Body of pancreas (tissue), 4 donors: Measurements from ENCODE around the gene LY6G6D. TPM values are rescaled to one million over a fixed set of nuclear protein-coding genes. Genes with fewer than 3 reads are reported as not detected.

Source experiments
- ATAC-seq: fragments of 150-250 bp; one replicate; pipeline ENCODE4 v1.9.1; 2016
- DNase-seq, 4 donors: peaks; one replicate each; pipeline ENCODE4 v3.0.0-alpha.2; 2019
- H3K27ac ChIP-seq, 4 donors: fragments of 200-600 bp; sonication (generic); 1 replicate in 3 of 4; 2 replicates in 1 of 4; pipeline versions ENCODE4 v1.5.1 to v1.6.1; 2016 to 2019; ENCODE audit warnings: mild to moderate bottlenecking in 1 of 4, mixed read lengths in 1 of 4, moderate library complexity in 1 of 4
- H3K27me3 ChIP-seq, 2 donors: fragments of 200-600 bp; sonication (generic); one replicate each; pipeline ENCODE4 v1.6.0; 2016; ENCODE audit warnings: mild to moderate bottlenecking in 1 of 2
- H3K36me3 ChIP-seq, 2 donors: fragments of 200-600 bp; sonication (generic); replicated peaks in 1 of 2; 2 replicates each; pipeline ENCODE4 v1.5.1; 2016; ENCODE audit warnings: low read depth in 2 of 2; ENCODE audit not compliant: insufficient read depth in 1 of 2
- H3K4me1 ChIP-seq: fragments of 200-600 bp; sonication (generic); one replicate; pipeline ENCODE4 v1.6.0; 2016
- H3K4me3 ChIP-seq, 2 donors: fragments of 200-600 bp; sonication (generic); 1 replicate in 1 of 2; 2 replicates in 1 of 2; pipeline ENCODE4 v1.5.1; 2016 to 2019
- H3K9me3 ChIP-seq, 3 donors: fragments of 200-600 bp; sonication (generic); 1 replicate in 2 of 3; 2 replicates in 1 of 3; pipeline ENCODE4 v1.5.1; 2016
- POLR2A ChIP-seq, 3 donors: fragments of 450-650 bp; IDR thresholded peaks; one replicate each; pipeline ENCODE4 v1.6.1; 2016; ENCODE audit warnings: antibody characterized with exemption in 3 of 3, mild to moderate bottlenecking in 2 of 3
- WGBS, 2 donors: methylation state at CpG; one replicate each; pipeline ENCODE4 v1.1.5; 2017; 5-methylcytosine and 5-hydroxymethylcytosine counted together
- intact Hi-C: fragments of 100-400 bp; cut with DNase I; formaldehyde crosslinking; loops from one replicate; pipeline ENCODE4 v1.15.1; 2023
- total RNA-seq, 2 donors: library from RNA; depleted of rRNA; stranded (reverse); fragments of >200 nt; gene quantifications; one replicate each; pipeline ENCODE4 v1.1.0, GENCODE V29; 2016
- TF ChIP-seq, protein P1 (sequence below), 7 experiments: fragments of 450-650 bp in 4 of 7; fragments of 200-600 bp in 3 of 7; sonication (generic) in 3 of 7; IDR thresholded peaks; one replicate each; pipeline ENCODE4 v1.5.1; 2016 to 2019; ENCODE audit warnings: antibody characterized with exemption in 7 of 7

LY6G6D gene
- total RNA-seq, 2 donors from 2014 or later, result not detected

DNA sequence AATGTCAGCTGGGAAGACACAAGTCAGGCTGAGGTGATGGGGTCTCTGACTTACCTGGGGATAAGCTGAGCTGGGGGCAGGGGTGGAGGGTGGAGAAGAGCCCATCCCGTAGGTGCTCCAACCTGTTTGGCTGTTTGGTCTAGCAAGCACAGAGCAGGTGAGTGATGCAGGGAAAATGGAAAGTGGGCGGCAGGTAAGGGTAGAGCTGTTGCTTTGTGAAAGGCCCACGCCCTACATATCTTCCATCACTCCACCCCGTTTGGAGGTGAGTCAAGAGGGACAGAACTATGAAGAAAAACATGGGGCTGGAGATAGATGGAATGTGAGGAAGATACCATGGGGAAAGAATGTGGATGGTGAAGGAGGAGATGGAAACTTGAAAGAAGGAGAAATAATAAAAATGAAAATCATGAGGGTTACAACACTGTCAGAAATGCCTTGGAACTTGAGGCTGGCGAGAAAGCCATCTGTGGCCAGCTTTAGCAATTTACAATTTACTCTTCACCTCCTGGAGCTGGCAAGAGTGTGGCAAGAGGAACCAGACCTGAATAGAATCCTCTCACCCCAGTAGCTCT, 5.1 kb downstream of the LY6G6D start:
- no peak for TF ChIP-seq POLR2A (IDR thresholded peaks at IDR 0.05)
- TF ChIP-seq, protein P1, sequence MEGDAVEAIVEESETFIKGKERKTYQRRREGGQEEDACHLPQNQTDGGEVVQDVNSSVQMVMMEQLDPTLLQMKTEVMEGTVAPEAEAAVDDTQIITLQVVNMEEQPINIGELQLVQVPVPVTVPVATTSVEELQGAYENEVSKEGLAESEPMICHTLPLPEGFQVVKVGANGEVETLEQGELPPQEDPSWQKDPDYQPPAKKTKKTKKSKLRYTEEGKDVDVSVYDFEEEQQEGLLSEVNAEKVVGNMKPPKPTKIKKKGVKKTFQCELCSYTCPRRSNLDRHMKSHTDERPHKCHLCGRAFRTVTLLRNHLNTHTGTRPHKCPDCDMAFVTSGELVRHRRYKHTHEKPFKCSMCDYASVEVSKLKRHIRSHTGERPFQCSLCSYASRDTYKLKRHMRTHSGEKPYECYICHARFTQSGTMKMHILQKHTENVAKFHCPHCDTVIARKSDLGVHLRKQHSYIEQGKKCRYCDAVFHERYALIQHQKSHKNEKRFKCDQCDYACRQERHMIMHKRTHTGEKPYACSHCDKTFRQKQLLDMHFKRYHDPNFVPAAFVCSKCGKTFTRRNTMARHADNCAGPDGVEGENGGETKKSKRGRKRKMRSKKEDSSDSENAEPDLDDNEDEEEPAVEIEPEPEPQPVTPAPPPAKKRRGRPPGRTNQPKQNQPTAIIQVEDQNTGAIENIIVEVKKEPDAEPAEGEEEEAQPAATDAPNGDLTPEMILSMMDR (IDR thresholded peaks at IDR 0.05), result no peak
- Histone ChIP-seq H3K4me3 (no peak overlapping the region), H3K27ac (no peak overlapping the region), H3K27me3 (no peaks in the 10 kb centered on the region), H3K36me3 (no peaks in the 10 kb centered on the region), H3K9me3 (no peaks in the 10 kb centered on the region), H3K4me1 (peaks cover 11% of the 10 kb centered on the region)
- no peak for DNase-seq
- WGBS, 2 donors, result 65 to 72% methylated on average over 5 of the region's 5 CpGs
- ATAC-seq, result no peak
- intact Hi-C loops, result no loop called here

DNA sequence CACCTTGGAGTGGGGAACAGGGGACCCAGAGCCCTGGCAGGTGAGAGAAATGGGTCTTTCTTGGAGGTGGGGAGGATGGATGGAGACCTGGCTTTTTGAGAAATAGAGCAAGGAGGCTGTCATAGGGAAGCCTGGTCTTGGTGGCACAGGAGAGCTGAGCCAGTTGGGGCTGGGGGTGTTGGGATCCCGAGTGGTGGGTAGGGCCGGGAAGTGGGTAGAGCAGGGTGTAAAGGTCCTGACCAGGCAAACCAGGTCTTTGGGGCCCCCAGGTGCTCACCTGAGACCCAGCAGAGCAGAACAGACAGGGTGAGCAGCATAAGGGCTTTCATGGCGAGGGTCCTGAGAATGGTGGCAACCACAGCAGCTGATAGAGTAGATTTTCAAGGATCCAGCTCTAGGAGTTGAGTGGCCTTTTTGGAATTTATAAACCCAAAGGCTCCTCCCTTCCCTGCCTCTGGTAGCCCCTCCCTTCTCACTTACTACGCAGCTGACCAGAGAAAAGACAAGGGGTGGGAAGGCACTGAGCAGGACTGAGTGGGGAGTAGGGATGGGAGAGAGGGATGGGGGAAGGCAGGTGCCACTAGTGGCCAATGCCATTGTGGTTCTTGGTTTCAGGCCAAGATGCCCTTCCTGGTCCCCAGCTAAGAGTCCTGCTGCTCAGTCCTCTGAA, 6.3 kb downstream of the LY6G6D start, which contains the start of gene LY6G6C:
Gene LY6G6C, minus strand, starts transcription at position 396 of the 670 bp plus-strand sequence. Its CDS starts 67 bp downstream, at position 329.
- H3K27ac ChIP-seq, result no peak within 1 kb of the TSS
- intact Hi-C loops, result no loop called here
- ATAC-seq, result no peak

DNA sequence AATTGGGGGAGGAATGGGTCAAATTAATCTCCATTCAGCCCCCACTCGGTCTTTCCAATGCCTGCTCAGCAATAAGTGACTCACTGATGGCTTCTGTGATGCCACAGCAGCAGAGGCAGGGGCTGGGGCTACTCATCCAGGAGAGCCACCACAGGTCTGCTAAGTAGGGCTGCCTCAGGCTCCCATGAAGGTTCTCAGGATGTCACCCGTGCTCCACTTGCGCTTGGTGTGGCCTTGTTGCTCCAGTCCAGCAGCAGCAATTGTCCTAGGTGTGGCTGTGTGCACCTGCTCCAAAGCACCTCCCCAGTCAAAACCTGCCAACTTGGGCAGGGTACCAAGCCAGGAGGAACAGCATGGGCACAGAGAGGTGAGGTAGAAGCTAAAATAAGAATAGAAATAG, 7.0 kb downstream of the LY6G6D start:
- TF ChIP-seq, protein P1 (IDR thresholded peaks at IDR 0.05), result no peak
- TF ChIP-seq POLR2A (IDR thresholded peaks at IDR 0.05), result no peak
- ATAC-seq, result no peak
- Histone ChIP-seq H3K27ac (no peak overlapping the region), H3K4me1 (peaks cover 11% of the 10 kb centered on the region), H3K27me3 (no peaks in the 10 kb centered on the region), H3K36me3 (no peaks in the 10 kb centered on the region), H3K4me3 (no peak overlapping the region), H3K9me3 (no peaks in the 10 kb centered on the region)
- 82% methylated on average over 3 of the region's 3 CpGs; no CpG with 5 or more reads in 1 of the 2 donors for WGBS, 2 donors
- intact Hi-C loops, result no loop called here
- DNase-seq, result no peak

More for the DNA sequence above, 6.3 kb downstream of the LY6G6D start, which contains the start of gene LY6G6C:
- no peaks in the 10 kb centered on the region for H3K36me3 ChIP-seq
- H3K4me3 ChIP-seq, result no peak within 1 kb of the TSS
- no peaks in the 10 kb centered on the region for H3K27me3 ChIP-seq
- no peaks in the 10 kb centered on the region for H3K9me3 ChIP-seq
- H3K4me1 ChIP-seq, result peaks cover 11% of the 10 kb centered on the region
- TF ChIP-seq, protein P1 (IDR thresholded peaks at IDR 0.05), result no peak
- TF ChIP-seq POLR2A (IDR thresholded peaks at IDR 0.05), result no peak
- no peak for DNase-seq
- 72 to 90% methylated on average over 4 of the region's 4 CpGs for WGBS, 2 donors

DNA sequence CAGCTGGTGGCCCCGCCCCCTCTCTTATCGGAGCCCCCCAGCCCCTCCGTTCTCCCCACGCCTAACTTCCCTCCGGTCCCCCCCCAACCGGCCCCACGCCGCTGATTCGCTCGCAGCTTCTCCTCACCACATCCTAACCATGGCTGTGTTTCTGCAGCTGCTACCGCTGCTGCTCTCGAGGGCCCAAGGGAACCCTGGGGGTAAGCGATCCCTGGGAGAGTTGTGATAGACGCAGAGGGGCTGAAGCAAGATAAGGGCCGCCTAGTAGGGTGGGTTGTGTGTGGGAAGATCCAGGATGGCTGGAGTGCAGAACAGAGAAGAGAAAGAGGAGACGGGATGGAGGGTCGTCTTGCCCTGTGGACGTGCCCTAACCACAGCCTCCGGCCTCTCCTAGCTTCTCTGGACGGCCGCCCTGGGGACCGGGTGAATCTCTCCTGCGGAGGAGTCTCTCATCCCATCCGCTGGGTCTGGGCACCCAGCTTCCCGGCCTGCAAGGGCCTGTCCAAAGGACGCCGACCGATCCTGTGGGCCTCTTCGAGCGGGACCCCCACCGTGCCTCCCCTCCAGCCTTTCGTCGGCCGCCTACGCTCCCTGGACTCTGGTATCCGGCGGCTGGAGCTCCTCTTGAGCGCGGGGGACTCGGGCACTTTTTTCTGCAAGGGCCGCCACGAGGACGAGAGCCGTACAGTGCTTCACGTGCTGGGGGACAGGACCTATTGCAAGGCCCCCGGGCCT, 8.3 kb downstream of the LY6G6D start, which contains the start of gene MPIG6B:
Gene MPIG6B, plus strand, starts transcription at position 129 of the 735 bp plus-strand sequence. Its CDS starts 11 bp downstream, at position 140.
- Histone ChIP-seq H3K4me1 (peaks cover 11% of the 10 kb centered on the region), H3K9me3 (no peaks in the 10 kb centered on the region), H3K27me3 (no peaks in the 10 kb centered on the region), H3K27ac (no peak within 1 kb of the TSS), H3K4me3 (no peak within 1 kb of the TSS), H3K36me3 (no peaks in the 10 kb centered on the region)
- intact Hi-C loops, result no loop called here
- TF ChIP-seq POLR2A (IDR thresholded peaks at IDR 0.05), result no peak
- 71 to 76% methylated on average over 30 to 46 of the region's 46 CpGs for WGBS, 2 donors
- ATAC-seq (no peak), DNase-seq (no peak)
